B cell (primary cell): ENCODE results near the gene NLRX1.

Experiments
- CTCF ChIP-seq: fragments of 200-600 bp; IDR thresholded peaks from one replicate; pipeline ENCODE4 v1.8.0; 2022; ENCODE audit warnings: antibody characterized with exemption, mild to moderate bottlenecking
- EZH2 ChIP-seq: IDR thresholded peaks from 2 replicates; pipeline ENCODE4 v1.6.1; 2012; ENCODE audit warnings: borderline replicate concordance, low read depth, mild to moderate bottlenecking, moderate library complexity, low read length; ENCODE audit not compliant: insufficient read depth, poor library complexity, severe bottlenecking

GRCh38 chr11:119194811-119195440 is 26.4 kb downstream of the NLRX1 start:
- TF ChIP-seq CTCF (no peak), EZH2 (no peak)
